GM21737 (cell line): ENCODE data around the gene PAOX.
A peak's percentile ranks its signal among the peaks of the same experiment; 100 is the strongest.
"Not testable (repeated sequence)": the region's sequence is repeated elsewhere in the genome, so short reads cannot be mapped to it uniquely, and the experiment has no call there.

Experiments used
- ATAC-seq: cut with Tn5 transposase; IDR thresholded peaks from one replicate; pipeline ENCODE4 v1.9.1; 2021; ENCODE audit warnings: mild to moderate bottlenecking, moderate library complexity; ENCODE audit not compliant: unreplicated experiment

Gene PAOX

GRCh38 chr10:133362846-133363245 is 16.2 kb upstream of the PAOX start:
- ATAC-seq, result no peak

GRCh38 chr10:133364645-133365431 is 14.2 kb upstream of the PAOX start:
- ATAC-seq, result no peak

- ATAC-seq, result no peak
These were observed 13.5 kb upstream of the PAOX start for GRCh38 chr10:133365461-133366129.

GRCh38 chr10:133366130-133366478 is 13.0 kb upstream of the PAOX start:
- no peak for ATAC-seq

GRCh38 chr10:133366751-133367150 is 12.3 kb upstream of the PAOX start:
- no peak for ATAC-seq

- not testable (repeated sequence) for ATAC-seq
These were observed 11.6 kb upstream of the PAOX start for GRCh38 chr10:133367461-133367860.

GRCh38 chr10:133368153-133368552 is 10.9 kb upstream of the PAOX start:
- ATAC-seq, result no peak

- no peak for ATAC-seq
These were observed 8.9 kb upstream of the PAOX start for GRCh38 chr10:133370030-133370786.

GRCh38 chr10:133372507-133372906 is 6.6 kb upstream of the PAOX start:
- no peak for ATAC-seq

GRCh38 chr10:133373174-133374090 is 5.6 kb upstream of the PAOX start, which contains the start of gene ECHS1:
ECHS1 (minus strand) TSS chr10:133373354; CDS start chr10:133373333, 21 bp downstream.
- peak; percentile 94 for ATAC-seq

- no peak for ATAC-seq
These were observed 3.5 kb upstream of the PAOX start for GRCh38 chr10:133375357-133376115.

GRCh38 chr10:133376183-133376582 is 2.9 kb upstream of the PAOX start:
- not testable (repeated sequence) for ATAC-seq

GRCh38 chr10:133377025-133377817 is 1.8 kb upstream of the PAOX start:
- ATAC-seq, result no peak

- ATAC-seq, result no peak
These were observed 1.2 kb upstream of the PAOX start for GRCh38 chr10:133377818-133378250.

GRCh38 chr10:133378251-133379096 is 588 bp upstream of the PAOX start:
- peak; percentile 37 for ATAC-seq

- ATAC-seq, result no peak
These were observed 972 bp downstream of the PAOX start for GRCh38 chr10:133379801-133380666.

- ATAC-seq, result no peak
These were observed 2.0 kb downstream of the PAOX start for GRCh38 chr10:133381036-133381435.
